ENCODE data around the gene DENND5B. TPM values are rescaled to one million over a fixed set of nuclear protein-coding genes. Genes with fewer than 3 reads are reported as not detected.
A peak's percentile ranks its signal among the peaks of the same experiment; 100 is the strongest.
"Not testable (repeated sequence)": the region's sequence is repeated elsewhere in the genome, so short reads cannot be mapped to it uniquely, and the experiment has no call there.

Gene DENND5B
- polyA plus RNA-seq, 10 donors = 12.3 to 26.1 (median 16.9) TPM

DNA sequence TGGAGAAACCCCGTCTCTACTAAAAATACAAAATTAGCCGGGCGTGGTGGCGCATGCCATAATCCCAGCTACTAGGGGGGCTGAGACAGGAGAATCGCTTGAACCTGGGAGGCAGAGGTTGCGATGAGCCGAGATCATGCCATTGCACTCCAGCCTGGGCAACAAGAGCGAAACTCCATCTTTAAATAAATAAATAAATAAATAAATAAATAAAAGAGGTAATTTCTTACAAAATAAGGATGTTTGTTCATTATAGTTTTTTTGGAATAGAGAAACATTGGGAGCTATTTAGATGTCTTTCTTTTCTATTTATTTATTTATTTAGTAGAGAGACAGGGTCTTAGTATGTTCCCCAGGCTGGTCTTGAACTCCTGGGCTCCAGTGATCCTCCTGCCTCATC lies 213.7 kb downstream of the DENND5B start:
- not testable (repeated sequence) for DNase-seq

- not testable (repeated sequence) for DNase-seq
These were observed 215.5 kb downstream of the DENND5B start for GRCh38 chr12:31375422-31375821.

GRCh38 chr12:31371256-31371620 lies 219.7 kb downstream of the DENND5B start:
- DNase-seq = no peak

- DNase-seq = no peak
These were observed 220.2 kb downstream of the DENND5B start for GRCh38 chr12:31370531-31371255.

DNA sequence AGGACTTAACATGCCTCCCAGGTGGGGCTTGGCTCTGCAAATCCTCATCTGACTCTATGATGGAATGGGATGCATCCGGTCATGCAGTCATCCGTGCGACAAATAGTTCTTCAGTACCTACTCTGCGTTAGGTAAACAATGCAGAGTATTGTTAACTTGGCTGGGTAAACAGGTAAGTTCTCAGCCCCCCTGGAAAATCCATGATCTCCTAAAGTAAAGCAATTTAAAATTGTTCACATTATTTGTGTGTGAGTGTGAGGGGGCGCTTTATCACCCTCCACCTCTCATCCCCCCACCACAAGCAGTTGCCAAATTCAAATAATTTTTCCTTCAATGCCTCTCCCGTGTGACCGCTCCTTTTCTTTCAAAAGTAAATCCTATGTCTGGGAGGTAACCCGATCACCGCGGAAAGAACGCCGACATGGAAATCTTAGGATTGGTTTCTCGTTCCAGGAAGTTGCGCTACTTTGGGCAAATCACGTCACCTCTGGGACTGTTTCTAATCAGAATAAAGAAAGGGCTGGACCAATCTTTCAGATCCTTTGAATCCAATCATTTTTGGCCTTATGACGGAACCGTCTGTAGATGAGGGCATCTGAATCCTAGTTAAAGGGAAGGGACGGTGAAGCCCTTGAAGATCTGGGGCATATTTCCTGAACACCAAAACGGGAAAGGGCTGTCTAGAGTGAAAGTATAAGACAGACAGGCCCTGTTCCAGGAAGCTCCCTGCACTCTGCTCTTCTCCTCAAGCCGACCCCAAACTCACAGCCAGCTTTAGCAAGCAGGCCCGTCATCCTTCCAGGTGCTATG lies 221.0 kb downstream of the DENND5B start:
- peak; percentile 73 to 93 (median 85) for DNase-seq

DNA sequence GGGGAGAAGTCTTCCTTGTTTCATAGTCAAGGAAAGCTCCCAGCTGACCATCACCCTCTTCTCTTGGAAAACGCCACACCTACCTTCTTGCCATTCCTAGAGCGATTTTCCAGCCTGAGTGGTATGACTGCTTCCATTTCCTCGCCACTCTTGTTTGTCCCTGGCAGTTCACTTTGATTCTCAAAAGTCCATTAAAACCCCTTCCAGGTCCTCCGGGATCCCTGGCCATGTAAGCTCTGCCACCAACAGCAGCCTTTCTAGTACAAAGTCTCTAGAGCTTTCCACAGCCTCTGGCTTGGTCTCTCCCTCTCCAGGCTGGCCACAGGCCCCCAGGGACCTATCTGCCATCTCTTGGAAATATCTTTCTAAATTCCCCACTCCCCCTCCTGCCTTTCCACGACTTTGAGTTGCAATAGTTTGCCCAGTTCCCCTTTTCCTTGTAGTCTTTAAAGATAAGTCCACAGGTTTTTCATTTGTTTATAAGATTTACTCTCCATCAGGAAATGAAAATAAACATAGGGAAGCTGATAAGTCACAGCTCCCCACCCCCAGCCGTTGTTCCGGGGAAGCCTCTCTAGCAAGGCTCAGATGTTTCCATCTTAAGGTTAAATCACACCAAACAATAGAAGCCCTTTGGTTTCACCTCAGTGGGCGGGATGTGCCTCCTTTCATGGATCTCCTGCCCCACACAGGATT lies 222.1 kb downstream of the DENND5B start:
- DNase-seq = peak in 1 of 3 donors; percentile 36

GRCh38 chr12:31366104-31366621 lies 224.8 kb downstream of the DENND5B start:
- DNase-seq = no peak

GRCh38 chr12:31363831-31364230 lies 227.1 kb downstream of the DENND5B start:
- DNase-seq = no peak

DNA sequence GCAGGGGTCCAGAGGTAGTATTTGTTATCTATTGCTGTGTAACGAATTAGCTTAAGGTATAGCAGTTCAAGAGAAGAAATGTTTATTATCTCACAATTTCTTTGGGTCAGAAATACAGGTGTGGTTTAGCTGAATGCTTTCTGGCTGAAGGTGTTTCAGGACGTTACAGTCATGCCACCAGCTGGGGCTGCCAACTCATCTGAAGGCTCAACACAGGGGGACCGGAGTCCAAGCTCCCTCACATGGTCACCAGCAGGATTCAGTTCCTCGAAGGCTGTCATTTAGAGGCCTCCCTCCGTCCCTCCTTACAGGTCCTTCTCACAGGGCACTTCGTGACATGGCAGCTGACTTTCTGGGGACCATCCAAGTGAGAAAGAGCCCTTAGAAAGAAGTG lies 227.5 kb downstream of the DENND5B start:
- DNase-seq = no peak

DNA sequence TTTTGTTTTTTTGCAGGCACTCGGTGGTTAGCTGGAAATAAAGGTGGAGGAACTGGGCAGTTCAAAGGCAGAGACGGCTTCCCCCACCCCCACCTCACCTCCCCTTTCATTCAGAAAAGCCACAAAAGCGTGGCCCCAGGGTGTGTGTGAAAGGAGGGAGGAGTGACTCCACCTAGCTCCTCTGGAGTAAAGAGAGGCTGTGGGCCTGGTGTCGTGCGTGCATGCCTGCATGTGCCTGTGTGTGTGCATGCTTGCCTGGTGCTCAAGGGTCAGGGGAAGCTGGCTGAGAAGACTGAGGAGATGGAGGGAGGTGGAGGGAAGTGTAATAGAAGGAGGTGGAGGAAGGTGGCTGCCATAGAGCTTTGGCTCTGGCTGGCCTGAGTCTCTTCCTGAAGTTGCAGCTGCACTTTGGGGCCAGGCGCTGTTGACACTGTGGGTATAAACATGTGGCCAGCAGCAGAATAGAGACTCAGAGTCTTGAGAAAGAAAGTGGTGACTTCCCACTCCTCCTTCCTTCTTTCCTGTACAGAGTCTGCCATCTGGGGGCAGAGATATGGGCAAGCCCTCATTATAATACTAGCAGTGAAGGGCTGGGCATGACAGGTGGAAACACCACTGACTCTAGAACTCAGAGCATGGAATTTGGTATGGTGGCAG lies 228.0 kb downstream of the DENND5B start:
- peak in 1 of 3 donors; percentile 25 for DNase-seq

- DNase-seq = peak in 1 of 3 donors; percentile 14
These were observed 228.7 kb downstream of the DENND5B start for GRCh38 chr12:31362115-31362758.

DNA sequence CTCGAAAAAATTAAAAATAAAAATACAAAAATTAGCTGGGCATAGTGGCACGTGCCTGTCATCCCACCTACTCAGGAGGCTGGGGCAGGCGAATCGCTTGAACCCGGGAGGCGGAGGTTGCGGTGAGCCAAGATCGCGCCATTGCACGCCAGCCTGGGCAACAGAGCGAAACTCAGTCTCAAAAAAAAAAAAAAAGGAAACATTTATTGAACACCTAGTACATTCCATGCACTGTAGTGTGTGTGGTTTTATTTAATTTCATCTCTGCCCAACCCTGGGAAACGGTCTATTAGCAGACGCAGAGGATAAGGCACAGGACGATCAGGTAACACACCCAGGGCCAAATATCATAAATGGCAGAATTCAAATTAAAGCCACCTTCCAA lies 229.2 kb downstream of the DENND5B start:
- no peak for DNase-seq

DNA sequence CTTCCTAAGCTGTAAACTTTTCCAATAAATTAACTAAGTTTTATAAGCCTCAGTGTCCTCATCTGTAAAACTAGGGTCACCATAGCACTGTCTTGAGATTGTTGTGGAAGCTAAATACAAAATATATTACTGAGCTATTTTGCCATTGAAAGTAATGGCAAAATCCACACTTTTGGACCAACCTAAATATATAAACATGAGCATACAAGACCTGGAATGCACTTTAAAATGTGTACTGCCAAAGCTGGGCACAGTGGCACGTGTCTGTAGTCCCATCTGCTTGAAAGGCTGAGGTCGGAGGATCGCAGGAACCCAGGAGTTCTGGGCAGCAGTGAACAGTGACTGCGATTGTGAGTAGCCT lies 235.2 kb downstream of the DENND5B start:
- no peak for DNase-seq

GRCh38 chr12:31353750-31354708 lies 236.9 kb downstream of the DENND5B start:
- peak in 1 of 3 donors; percentile 50 for DNase-seq

- DNase-seq = no peak
These were observed 244.7 kb downstream of the DENND5B start for GRCh38 chr12:31346267-31346666.

- no peak for DNase-seq
These were observed 247.8 kb downstream of the DENND5B start for GRCh38 chr12:31343139-31343538.

GRCh38 chr12:31342286-31342685 lies 248.7 kb downstream of the DENND5B start:
- peak in 1 of 3 donors; percentile 33 for DNase-seq

DNA sequence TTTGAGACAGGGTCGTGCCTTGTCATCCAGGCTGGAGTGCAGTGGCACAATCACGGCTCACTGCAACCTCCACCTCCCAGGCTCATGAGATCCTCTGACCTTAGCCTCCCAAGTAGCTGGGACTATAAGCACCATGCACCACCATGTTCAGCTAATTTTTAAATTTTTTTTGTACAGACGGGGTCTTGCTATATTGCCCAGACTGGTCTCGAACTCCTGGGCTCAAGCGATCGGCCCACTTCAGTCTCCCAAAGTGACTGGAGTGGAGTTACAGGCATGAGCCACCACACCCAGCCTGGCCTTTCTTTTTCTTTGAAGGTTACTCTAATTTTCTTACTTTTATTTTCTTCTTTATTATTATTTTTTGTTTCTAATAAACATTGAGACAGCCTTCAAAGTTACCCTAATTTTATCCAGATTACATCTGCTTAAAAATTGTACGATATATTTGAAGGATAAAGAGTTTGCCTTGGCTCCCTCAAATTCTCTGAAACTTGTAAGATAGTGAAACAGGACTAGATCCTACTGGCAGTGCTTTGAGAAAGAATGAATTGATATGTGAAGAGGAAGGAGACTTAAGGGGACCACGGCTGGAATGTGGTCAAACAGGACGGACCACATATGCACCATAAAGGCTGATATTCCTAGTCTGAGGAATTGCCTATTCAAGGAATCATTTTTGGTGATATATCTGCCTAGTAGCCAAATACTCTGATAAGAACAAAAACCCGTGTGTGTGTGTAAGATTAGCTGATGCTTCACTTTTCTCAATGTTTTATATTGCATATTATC lies 250.9 kb downstream of the DENND5B start:
- no peak for DNase-seq

DNA sequence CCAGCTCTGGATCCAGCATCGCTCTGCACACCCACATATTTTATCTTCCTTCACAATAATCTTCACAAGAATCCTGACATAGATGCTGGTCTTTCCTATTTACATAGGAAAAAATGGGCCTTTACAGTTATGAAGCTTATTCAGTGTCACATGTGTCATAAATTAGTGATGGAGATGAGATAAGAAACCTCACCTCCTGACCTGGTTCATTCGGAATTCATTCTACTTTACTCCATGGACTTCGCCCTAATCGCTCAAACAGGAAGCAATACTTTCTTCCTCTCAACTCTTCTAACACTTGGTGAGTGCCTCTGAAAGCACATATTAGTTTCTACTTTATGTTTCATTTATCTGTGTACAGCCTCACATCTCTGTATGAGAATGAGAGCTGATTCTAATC lies 253.0 kb downstream of the DENND5B start:
- DNase-seq = no peak
